ENCODE measurements around the gene MCF2.

GRCh38 chrX:139702658-139703057, 5.3 kb downstream of the MCF2 start:
- TF ChIP-seq POLR2A (IDR thresholded peaks at IDR 0.05; ENCODE audit: borderline replicate concordance, extremely low read depth, insufficient read depth, insufficient read length) (no peak), MAX (IDR thresholded peaks at IDR 0.05) (no peak), POLR2AphosphoS5 (IDR thresholded peaks at IDR 0.05; ENCODE audit: low read depth, low read length) (no peak), CTCF (IDR thresholded peaks at IDR 0.05 in 2 of 3, conservative IDR thresholded peaks at IDR 0.05 in 1 of 3; ENCODE audit: borderline replicate concordance in 1 of 3, insufficient read depth in 1 of 3, low read depth in 2 of 3, low read length in 2 of 3) (no peak), EZH2phosphoT487 (IDR thresholded peaks at IDR 0.05; ENCODE audit: borderline replicate concordance) (no peak)

Measured in HCT116 (cell line).